GM18909 (cell line): Measurements from ENCODE around the gene RHEBL1.
"Not testable (repeated sequence)": the region's sequence is repeated elsewhere in the genome, so short reads cannot be mapped to it uniquely, and the experiment has no call there.

Experiments
- ATAC-seq: cut with Tn5 transposase; IDR thresholded peaks from one replicate; pipeline ENCODE4 v1.9.1; 2021; ENCODE audit warnings: mild to moderate bottlenecking; ENCODE audit not compliant: unreplicated experiment, poor library complexity

Gene RHEBL1

GRCh38 chr12:49089821-49090773 lies 20.3 kb upstream of the RHEBL1 start:
- ATAC-seq: no peak

DNA sequence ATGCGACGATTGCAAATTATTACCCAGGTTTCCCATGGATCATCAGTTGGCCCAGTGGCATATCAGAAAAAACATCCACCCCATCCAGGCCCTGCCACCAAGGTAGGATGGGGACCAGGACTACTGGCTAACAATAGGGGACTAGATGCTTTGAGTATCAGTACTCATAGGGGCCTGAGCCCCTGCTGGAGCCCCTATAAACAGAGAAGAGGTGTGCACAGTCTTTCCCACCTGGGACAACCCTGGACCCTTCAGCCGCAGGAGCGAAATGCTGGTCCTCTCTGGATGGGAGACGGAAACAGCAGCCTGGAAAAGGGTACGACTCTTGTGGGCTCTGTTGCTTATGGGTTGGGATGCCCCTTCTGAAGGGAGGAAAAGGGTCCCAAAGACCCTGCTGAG lies 19.2 kb upstream of the RHEBL1 start:
- ATAC-seq: no peak

DNA sequence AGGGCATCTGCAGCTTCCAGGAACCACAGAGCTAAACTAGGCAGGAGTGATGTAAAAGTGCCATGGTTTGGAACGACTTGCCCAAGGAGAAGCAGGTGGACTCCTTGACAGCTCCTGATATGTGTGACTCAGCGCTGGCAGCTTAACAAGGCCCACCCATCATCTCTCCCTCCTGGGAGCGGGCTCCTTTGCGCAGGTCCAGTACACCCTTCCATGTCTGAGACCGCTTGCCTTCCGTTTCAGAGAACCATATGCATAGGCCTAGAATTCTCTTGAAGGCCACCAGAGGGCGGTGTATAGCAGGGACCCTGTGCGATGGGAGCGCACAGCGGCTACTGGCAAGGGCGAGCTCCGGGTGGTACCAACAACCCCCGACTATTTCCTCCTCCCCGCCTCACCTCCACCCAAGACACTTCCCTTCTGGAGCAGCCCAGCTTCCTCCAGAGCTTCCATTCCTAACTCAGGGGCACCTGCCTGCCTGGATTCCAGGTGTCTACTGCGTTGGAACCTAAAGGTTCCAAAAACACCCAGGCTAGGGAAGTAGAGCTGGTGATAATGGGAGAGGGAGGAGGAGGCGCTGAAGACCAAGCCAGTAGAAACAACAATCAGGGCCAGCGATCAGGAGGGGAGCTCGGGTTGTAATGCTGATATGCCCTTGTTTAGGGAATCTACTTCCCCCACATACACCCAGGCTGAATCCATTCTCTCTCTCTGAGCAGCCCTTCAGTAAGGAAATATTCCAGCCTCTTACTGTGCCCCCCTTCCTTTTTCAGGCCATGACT lies 18.6 kb upstream of the RHEBL1 start:
- ATAC-seq: peak; percentile 80

DNA sequence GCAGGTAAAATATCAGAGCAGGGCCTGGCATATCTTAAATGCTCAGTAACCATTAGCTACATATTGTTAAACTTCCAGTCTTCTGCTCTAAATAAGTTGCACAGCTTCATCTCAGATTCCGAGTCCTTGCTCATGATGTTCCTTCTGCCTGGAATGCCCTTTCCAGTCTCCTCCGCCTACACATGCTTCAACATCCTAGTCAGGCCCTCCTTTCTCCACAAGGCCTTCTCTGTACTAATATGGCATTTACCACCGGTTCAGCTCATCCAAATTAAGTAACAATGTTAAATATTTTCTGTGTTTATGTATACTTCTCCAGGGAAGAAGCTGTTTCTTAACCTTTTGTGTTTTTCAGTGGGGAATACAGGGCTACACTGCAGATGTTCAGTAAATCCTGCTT lies 16.3 kb upstream of the RHEBL1 start:
- no peak for ATAC-seq

DNA sequence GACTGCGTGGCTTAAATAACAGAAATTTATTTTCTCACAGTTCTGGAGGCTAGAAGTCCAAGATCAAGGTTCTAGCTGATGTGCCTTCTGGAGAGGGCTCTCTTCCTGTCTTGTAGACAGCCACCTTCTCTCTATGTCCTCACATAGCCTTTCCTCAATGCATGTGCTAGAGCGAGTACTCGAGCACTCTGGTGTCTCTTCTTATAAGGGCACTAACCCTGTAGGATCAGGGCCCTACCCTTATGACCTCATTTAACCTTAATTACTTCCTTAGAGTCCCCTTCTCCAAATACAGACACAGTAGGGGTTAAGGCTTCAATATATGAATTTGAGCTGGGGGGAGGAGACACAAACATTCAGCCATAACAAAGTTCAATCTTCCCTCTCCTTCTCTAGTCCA lies 14.7 kb upstream of the RHEBL1 start:
- ATAC-seq: no peak

DNA sequence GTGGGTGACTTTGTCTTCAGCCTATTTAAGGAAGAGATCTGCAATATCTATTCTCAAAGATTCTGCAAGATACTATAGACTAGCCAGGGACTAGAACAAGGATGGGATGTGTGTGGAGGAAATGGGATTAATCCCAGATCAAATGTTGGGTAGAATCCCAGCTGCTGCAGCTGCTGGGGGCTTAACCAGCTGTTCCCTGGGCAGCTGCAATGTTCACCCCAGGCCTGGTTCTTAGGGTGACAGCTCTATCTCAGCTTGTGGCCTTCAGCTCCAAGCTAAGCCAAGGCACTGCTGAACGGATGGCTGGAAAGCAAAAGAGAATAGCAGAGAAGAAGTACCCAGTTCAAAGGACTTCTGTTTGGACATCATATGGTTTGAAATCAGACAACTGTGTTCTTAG lies 10.0 kb upstream of the RHEBL1 start:
- no peak for ATAC-seq

DNA sequence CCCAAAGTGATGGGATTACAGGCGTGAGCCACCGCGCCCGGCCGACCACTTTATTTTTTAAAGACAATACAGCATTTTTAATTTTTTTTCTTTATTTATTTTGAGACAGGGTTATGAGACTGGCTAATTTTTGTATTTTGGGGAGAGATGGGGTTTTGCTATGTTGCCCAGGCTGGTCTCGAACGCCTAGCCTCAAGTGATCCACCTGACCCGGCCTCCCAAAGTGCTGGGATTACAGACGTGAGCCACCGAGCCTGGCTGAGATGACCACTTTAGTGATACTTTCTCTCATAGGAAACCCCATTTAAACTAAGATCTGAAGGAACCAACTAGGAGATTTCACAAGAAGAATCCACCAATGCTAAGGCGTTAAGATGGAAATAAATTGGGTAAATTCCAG lies 1.2 kb upstream of the RHEBL1 start:
- ATAC-seq: no peak

DNA sequence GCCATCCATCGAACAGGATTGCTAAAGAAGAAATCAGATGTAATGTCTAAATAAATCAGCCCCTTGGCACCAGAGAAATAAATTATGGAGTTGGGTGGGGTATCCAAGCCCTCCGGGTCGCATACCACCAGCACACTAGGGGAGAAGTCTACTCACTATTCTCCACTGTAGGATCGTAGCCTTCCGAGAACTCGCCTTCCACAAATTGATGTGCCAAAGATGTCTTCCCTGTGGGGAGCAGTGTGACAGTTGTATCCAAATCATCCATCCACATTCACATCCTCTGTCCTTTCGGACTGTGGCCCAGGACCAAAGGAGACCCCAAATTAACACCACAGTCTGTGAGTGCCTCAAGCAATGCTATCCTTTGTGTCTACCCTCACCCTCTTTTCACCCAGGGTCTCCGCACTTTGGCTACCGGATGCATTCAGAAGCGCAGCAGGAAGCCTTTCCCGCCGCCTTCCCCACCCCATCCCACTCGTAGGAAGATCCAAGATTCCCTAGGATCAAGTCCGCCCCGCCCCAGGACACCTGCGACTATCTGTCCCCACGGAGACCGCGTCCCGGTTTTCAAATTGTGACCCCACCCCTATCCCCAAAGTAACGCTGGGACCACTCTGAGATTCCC lies 786 bp downstream of the RHEBL1 start:
- ATAC-seq: no peak

- no peak for ATAC-seq
Observed at GRCh38 chr12:49066120-49066519, 3.7 kb downstream of the RHEBL1 start.

GRCh38 chr12:49064767-49065152 lies 5.0 kb downstream of the RHEBL1 start:
- ATAC-seq: no peak

GRCh38 chr12:49061916-49062315 lies 7.9 kb downstream of the RHEBL1 start:
- not testable (repeated sequence) for ATAC-seq

DNA sequence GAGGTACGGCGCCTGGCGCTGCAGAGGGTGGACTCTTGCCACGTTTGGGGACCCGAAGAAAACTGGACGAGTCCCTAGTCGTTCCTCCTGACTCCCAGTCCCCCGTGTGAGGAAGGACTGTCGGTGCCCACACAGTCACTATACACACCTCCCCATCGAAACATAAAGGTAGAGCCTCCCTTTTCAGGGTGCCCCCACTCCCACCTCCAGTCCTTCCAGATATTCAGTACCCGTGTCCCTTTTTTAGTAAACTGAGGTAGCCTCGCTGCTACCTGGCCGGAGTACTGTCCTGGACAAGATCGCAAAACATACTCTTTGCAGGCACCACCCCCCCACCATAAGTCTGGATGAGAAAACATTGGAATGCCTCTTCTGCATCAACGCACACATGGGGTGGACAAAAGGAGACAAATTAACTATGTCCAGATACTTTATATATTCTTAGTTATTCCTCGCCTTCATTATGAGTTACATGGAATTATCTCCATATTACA lies 8.6 kb downstream of the RHEBL1 start:
- no peak for ATAC-seq

GRCh38 chr12:49060237-49061156 lies 9.3 kb downstream of the RHEBL1 start, which contains the start of gene KMT2D:
Gene KMT2D (minus strand): TSS chr12:49060794. CDS start chr12:49055324, 5,470 bp downstream.
- peak; percentile 55 for ATAC-seq

DNA sequence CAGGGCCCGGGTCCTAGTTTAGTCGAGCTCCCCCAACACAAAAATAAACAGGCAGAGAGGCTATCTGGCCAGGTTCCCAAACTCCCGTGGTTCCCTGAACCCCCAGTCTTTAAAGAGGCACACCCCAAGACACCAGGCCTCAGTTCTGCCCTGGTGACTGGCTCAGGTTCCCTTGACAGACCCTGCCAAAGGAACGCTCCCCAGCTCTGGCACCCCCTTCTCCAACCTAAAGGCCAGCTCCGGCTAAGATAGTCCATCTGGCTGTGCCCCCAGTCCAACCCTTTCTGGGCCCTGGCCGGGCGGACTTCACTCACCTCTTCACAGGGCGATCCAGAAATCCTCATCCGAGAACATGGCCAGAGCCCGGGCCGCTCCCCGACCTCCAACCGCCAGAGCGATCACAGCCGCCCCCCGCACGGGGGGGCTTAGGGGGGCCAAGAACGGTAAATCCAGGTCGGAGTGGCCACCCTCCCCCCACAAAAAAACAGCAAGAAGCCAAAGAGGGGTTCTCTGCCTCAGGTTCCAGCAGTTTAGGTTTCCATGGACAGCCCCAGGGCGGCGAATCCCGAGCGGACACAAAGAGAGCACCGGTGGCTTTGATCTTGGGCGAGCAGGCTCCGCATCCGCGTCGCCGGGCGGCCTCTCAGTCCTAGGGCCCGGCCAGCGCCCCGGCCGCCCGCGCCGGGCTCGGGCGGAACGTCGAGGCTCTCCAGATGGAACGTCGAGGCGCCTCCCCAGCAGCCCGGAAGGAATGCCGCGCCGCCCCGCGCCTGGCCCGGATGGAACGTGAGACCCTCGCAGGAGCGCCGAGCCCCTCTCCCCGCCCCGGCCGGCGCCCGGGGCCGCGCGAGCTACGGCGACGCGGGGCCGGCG lies 10.2 kb downstream of the RHEBL1 start:
- ATAC-seq: peak; percentile 3

- ATAC-seq: no peak
Observed at GRCh38 chr12:49059045-49059298, 10.8 kb downstream of the RHEBL1 start.

DNA sequence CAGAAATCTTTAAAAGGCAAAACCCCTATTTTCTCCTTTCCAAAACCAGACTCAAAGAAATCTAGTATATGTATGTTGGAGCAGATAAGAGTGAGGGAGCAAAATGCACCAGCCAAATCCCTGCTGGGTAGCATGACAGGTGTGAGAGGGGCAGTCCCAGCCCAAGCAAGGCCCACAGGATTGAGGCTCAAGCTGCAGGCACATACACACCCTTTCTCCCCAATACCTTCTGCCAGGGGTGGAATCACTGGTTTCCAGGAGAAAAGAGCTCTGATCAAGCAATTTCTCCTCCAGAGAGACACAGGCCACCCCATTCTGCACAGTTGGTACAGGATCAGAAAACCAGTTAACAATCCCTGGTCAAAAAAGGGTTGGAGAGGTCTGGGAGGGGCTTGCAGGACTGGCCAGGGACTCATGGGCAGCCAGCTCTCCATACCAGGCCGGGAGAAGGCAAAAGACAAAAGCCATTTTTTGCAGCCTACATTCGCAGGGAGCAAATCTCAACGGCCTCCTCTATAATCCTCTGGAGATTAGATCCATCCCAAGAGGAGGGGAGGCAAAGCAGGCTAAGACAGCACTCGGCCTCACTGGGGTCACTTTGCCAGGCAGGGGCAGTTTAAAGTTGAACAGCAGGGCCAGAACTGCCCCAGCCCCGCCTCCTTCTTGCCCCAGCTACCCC lies 11.3 kb downstream of the RHEBL1 start:
- ATAC-seq: no peak

GRCh38 chr12:49057888-49058287 lies 11.9 kb downstream of the RHEBL1 start:
- ATAC-seq: no peak

GRCh38 chr12:49055978-49056754 lies 13.6 kb downstream of the RHEBL1 start:
- ATAC-seq: peak; percentile 64
